Lower lobe of right lung (tissue), 2 donors: ENCODE data around the gene ITPR1. TPM values are rescaled to one million over a fixed set of nuclear protein-coding genes. Genes with fewer than 3 reads are reported as not detected.
A peak's percentile ranks its signal among the peaks of the same experiment; 100 is the strongest.

ENCODE experiments used
- ATAC-seq, 2 donors: fragments of 200-7000 bp; cut with Tn5 transposase; one replicate each; pipeline ENCODE4 v1.9.1; 2020 to 2022; ENCODE audit warnings: mild to moderate bottlenecking in 2 of 2, moderate library complexity in 2 of 2
- DNase-seq: peaks from one replicate; pipeline ENCODE4 v3.0.0-alpha.2; 2020
- H3K27ac ChIP-seq: fragments of 200-600 bp; one replicate; pipeline ENCODE4 v1.8.0; 2022
- H3K27me3 ChIP-seq: fragments of 200-600 bp; one replicate; pipeline ENCODE4 v1.8.0; 2022; ENCODE audit warnings: low read depth
- H3K36me3 ChIP-seq: fragments of 200-600 bp; one replicate; pipeline ENCODE4 v1.8.0; 2022; ENCODE audit warnings: mild to moderate bottlenecking
- H3K4me1 ChIP-seq: fragments of 200-600 bp; one replicate; pipeline ENCODE4 v1.8.0; 2022
- H3K4me3 ChIP-seq: fragments of 200-600 bp; one replicate; pipeline ENCODE4 v1.8.0; 2022; ENCODE audit warnings: mild to moderate bottlenecking
- H3K9me3 ChIP-seq: fragments of 200-600 bp; one replicate; pipeline ENCODE4 v1.8.0; 2022
- intact Hi-C: fragments of 100-400 bp; cut with DNase I; formaldehyde crosslinking; loops from one replicate; pipeline ENCODE4 v1.11.0; 2022
- total RNA-seq: library from RNA; stranded (reverse); fragmentation: NEBNext Ultra II Directional; extraction: Animal tissue kit (Norgen Biotek cat#: 25700); gene quantifications from one replicate; pipeline ENCODE4 v1.2.1, GENCODE V29; 2021
- TF ChIP-seq, protein P1 (sequence below): fragments of 200-600 bp; IDR thresholded peaks from one replicate; pipeline ENCODE4 v1.8.0; 2022; ENCODE audit warnings: antibody characterized with exemption, mild to moderate bottlenecking
- donor health status: DM: no; HTN: yes; CAD: no; lungs with severe emphysema.

The ITPR1 gene
- total RNA-seq, 1 donor from 2014 or later, result 69.1 TPM

GRCh38 chr3:4721511-4721911 lies 228.4 kb downstream of the ITPR1 start:
- TF ChIP-seq, protein P1, sequence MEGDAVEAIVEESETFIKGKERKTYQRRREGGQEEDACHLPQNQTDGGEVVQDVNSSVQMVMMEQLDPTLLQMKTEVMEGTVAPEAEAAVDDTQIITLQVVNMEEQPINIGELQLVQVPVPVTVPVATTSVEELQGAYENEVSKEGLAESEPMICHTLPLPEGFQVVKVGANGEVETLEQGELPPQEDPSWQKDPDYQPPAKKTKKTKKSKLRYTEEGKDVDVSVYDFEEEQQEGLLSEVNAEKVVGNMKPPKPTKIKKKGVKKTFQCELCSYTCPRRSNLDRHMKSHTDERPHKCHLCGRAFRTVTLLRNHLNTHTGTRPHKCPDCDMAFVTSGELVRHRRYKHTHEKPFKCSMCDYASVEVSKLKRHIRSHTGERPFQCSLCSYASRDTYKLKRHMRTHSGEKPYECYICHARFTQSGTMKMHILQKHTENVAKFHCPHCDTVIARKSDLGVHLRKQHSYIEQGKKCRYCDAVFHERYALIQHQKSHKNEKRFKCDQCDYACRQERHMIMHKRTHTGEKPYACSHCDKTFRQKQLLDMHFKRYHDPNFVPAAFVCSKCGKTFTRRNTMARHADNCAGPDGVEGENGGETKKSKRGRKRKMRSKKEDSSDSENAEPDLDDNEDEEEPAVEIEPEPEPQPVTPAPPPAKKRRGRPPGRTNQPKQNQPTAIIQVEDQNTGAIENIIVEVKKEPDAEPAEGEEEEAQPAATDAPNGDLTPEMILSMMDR, result no peak
- H3K27me3 ChIP-seq, result no peaks in the 10 kb centered on the region
- DNase-seq, result no peak
- no peak for ATAC-seq
- no peaks in the 10 kb centered on the region for H3K9me3 ChIP-seq
- peaks cover 60% of the 10 kb centered on the region for H3K4me1 ChIP-seq
- H3K36me3 ChIP-seq, result peaks cover 13% of the 10 kb centered on the region
- intact Hi-C loops, result no loop called here
- H3K4me3 ChIP-seq, result no peak overlapping the region
- peak overlapping the region; percentile 58 for H3K27ac ChIP-seq

DNA sequence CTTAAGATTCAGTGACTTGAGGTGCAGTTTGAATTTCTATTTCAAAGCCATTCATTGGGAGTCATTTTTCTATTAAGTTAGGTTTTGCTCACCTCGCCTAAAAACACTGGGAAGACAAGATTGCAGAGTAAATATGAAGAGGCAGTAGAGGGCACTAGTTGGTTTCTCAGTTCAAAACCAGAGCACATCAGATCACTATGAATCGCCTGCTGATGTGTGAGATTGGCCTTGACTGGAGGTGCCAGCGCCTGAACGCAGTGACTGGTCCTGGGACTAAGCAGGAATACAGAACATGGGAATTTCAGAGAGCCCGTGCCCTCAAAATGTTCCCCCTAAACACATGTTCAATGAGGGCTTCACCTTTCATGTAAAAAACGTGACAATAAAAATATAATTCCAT lies 229.0 kb downstream of the ITPR1 start:
- H3K36me3 ChIP-seq, result peaks cover 17% of the 10 kb centered on the region
- H3K27me3 ChIP-seq, result no peaks in the 10 kb centered on the region
- no peak for DNase-seq
- no peak overlapping the region for H3K4me3 ChIP-seq
- H3K27ac ChIP-seq, result peak overlapping the region; percentile 58
- ATAC-seq, result peak; percentile 55 to 76
- TF ChIP-seq, protein P1, result peak; percentile 47
- intact Hi-C loops, result no loop called here
- H3K9me3 ChIP-seq, result no peaks in the 10 kb centered on the region
- peaks cover 60% of the 10 kb centered on the region for H3K4me1 ChIP-seq

GRCh38 chr3:4724051-4724629 lies 231.0 kb downstream of the ITPR1 start:
- peaks cover 27% of the 10 kb centered on the region for H3K36me3 ChIP-seq
- peaks cover 50% of the 10 kb centered on the region for H3K4me1 ChIP-seq
- DNase-seq (no peak), ATAC-seq (no peak)
- no peak overlapping the region for H3K27ac ChIP-seq
- intact Hi-C loops, result no loop called here
- no peak overlapping the region for H3K4me3 ChIP-seq
- TF ChIP-seq, protein P1, result no peak
- H3K9me3 ChIP-seq, result no peaks in the 10 kb centered on the region
- no peaks in the 10 kb centered on the region for H3K27me3 ChIP-seq

- Histone ChIP-seq H3K4me3 (no peak overlapping the region), H3K27me3 (no peaks in the 10 kb centered on the region), H3K27ac (no peak overlapping the region), H3K9me3 (no peaks in the 10 kb centered on the region), H3K4me1 (peaks cover 31% of the 10 kb centered on the region), H3K36me3 (peaks cover 27% of the 10 kb centered on the region)
- TF ChIP-seq, protein P1, result no peak
- no peak for ATAC-seq
- intact Hi-C loops, result no loop called here
- DNase-seq, result no peak
Observed at GRCh38 chr3:4726549-4726948, 233.4 kb downstream of the ITPR1 start.

DNA sequence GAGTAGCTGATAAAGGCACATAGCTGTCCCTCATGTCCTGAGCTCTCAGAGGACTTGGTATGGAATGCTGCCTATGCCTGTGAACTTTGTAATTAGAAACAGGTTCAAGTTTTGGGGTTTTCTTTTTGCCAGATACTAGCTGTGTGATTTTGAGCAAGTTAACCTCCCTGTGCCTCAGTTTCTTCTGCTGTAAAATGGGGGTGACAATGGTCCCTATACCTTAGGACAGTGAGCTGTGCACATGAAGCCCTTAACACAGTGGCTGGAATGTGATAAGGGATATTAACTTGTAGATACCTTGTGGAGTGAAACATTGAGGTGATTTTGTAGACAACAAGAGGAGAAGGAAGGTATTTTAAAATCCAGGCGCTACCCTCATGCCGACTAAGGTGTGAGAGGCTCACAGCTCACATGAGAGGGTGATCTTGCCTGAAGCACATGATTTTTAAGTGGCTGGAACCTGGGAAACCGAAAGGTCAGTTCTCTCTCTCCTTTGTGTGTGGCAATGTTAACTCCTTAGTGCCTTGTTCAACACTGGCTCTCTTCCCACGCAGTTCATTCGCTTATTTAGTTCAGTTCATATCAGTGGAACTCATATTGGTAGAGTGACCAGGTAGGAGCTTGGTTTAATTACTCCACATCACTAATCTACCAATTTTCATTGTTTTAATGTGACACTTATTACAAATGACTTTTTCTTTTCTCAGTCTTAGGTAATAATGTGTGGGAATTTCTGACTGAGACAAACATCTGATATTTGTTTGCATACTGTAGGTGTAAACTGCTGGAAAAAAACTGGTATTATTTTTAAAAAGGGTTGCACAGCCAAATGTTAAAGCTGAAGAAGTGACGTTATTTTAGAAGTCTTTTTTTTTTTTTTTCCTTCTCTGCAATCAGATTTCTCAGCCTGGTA lies 236.2 kb downstream of the ITPR1 start:
- DNase-seq (no peak), ATAC-seq (peak; percentile 83 to 85)
- H3K9me3 ChIP-seq, result no peaks in the 10 kb centered on the region
- peaks cover 8% of the 10 kb centered on the region for H3K4me1 ChIP-seq
- peaks cover 33% of the 10 kb centered on the region for H3K36me3 ChIP-seq
- H3K27ac ChIP-seq, result peak overlapping the region; percentile 38
- no peaks in the 10 kb centered on the region for H3K27me3 ChIP-seq
- TF ChIP-seq, protein P1, result no peak
- intact Hi-C loops, result no loop called here
- no peak overlapping the region for H3K4me3 ChIP-seq
